HepG2 (cell line): ENCODE results near the gene CLN6.

ENCODE experiments used
- CTCF ChIP-seq: sonication (generic); formaldehyde crosslinking; IDR thresholded peaks from 2 replicates; pipeline ENCODE4 v1.5.0; 2020; ENCODE audit warnings: mild to moderate bottlenecking, missing genetic modification reagents, moderate library complexity
- MAFG ChIP-seq: sonication (generic); formaldehyde crosslinking; IDR thresholded peaks from 2 replicates; pipeline ENCODE4 v1.5.1; 2020; ENCODE audit warnings: mild to moderate bottlenecking, missing genetic modification reagents
- MED1 ChIP-seq: sonication (generic); formaldehyde crosslinking; IDR thresholded peaks from 2 replicates; pipeline ENCODE4 v1.4.0; 2020; ENCODE audit warnings: missing genetic modification reagents
- TAF1 ChIP-seq: sonication (generic); formaldehyde crosslinking; IDR thresholded peaks from 2 replicates; pipeline ENCODE4 v1.4.0; 2020; ENCODE audit warnings: missing genetic modification reagents
- THAP11 ChIP-seq: IDR thresholded peaks from 2 replicates; pipeline ENCODE4 v1.6.1; 2016; ENCODE audit warnings: missing biosample characterization, missing genetic modification reagents
- ZEB1 ChIP-seq: IDR thresholded peaks from 2 replicates; pipeline ENCODE4 v1.6.1; 2012; ENCODE audit warnings: mild to moderate bottlenecking, low read depth, inconsistent platforms; ENCODE audit not compliant: insufficient replicate concordance
- ZSCAN12 ChIP-seq: sonication (generic); formaldehyde crosslinking; IDR thresholded peaks from 2 replicates; pipeline ENCODE4 v1.9.0; 2021; ENCODE audit warnings: mild to moderate bottlenecking, missing genetic modification reagents

GRCh38 chr15:68276668-68277067 is 47.1 kb upstream of the CLN6 start:
- no peak for TF ChIP-seq TAF1
- TF ChIP-seq MED1 (CRISPR knock-in tag) = no peak
- TF ChIP-seq MAFG (CRISPR knock-in tag) = no peak
- TF ChIP-seq ZEB1 = no peak
- TF ChIP-seq ZSCAN12 (CRISPR knock-in tag) = no peak
- no peak for TF ChIP-seq CTCF
- no peak for TF ChIP-seq THAP11 (CRISPR knock-in tag)
